ENCODE measurements around the gene OR2T3. TPM values are rescaled to one million over a fixed set of nuclear protein-coding genes. Genes with fewer than 3 reads are reported as not detected.
"Not testable (repeated sequence)": the region's sequence is repeated elsewhere in the genome, so short reads cannot be mapped to it uniquely, and the experiment has no call there.

OR2T3 gene
- polyA plus RNA-seq, 1 of the 3 experiments (the other 2 are of a cell fraction): not detected

- WGBS (ENCODE audit: low lambda C conversion rate): no CpG with 5 or more reads among the region's 2 CpGs
- H3F3A ChIP-seq (replicated peaks; ENCODE audit: insufficient read depth); H3K4me1 ChIP-seq (ENCODE audit: control insufficient read depth in 1 of 2, insufficient read depth in 2 of 2, low read depth in 1 of 2, low read length in 1 of 2): not testable (repeated sequence)
Measured at GRCh38 chr1:248456635-248457034, 16.5 kb upstream of the OR2T3 start.

GRCh38 chr1:248459117-248459516, 14.0 kb upstream of the OR2T3 start:
- H3K79me2 ChIP-seq (ENCODE audit: insufficient read depth); H3K9me2 ChIP-seq; H4K20me1 ChIP-seq (ENCODE audit: insufficient read depth); H3K27me3 ChIP-seq (ENCODE audit: insufficient read depth); CTCF ChIA-PET; H3K4me3 ChIP-seq (ENCODE audit: low read depth in 2 of 2, low read length in 1 of 2); POLR2A ChIA-PET; H3K9ac ChIP-seq; H3K36me3 ChIP-seq (replicated peaks in 1 of 2; ENCODE audit: control insufficient read depth in 1 of 2, insufficient read depth in 2 of 2, low read length in 1 of 2); H2AFZ ChIP-seq (ENCODE audit: low read depth); DNase-seq; H3K9me3 ChIP-seq; H3K27ac ChIP-seq (ENCODE audit: low read depth in 2 of 2, low read length in 1 of 2); H3K4me1 ChIP-seq (ENCODE audit: control insufficient read depth in 1 of 2, insufficient read depth in 2 of 2, low read depth in 1 of 2, low read length in 1 of 2); H3F3A ChIP-seq (replicated peaks; ENCODE audit: insufficient read depth); H3K4me2 ChIP-seq: not testable (repeated sequence)
- WGBS (ENCODE audit: low lambda C conversion rate): 0% methylated on average over 7 of the region's 7 CpGs

More at GRCh38 chr1:248456635-248457034, 16.5 kb upstream of the OR2T3 start:
- H3K27me3 ChIP-seq (ENCODE audit: insufficient read depth); DNase-seq; CTCF ChIA-PET; H3K36me3 ChIP-seq (replicated peaks in 1 of 2; ENCODE audit: control insufficient read depth in 1 of 2, insufficient read depth in 2 of 2, low read length in 1 of 2); H3K27ac ChIP-seq (ENCODE audit: low read depth in 2 of 2, low read length in 1 of 2); H3K9me3 ChIP-seq; H3K9ac ChIP-seq; H3K79me2 ChIP-seq (ENCODE audit: insufficient read depth); H2AFZ ChIP-seq (ENCODE audit: low read depth); H3K9me2 ChIP-seq; H3K4me2 ChIP-seq; H3K4me3 ChIP-seq (ENCODE audit: low read depth in 2 of 2, low read length in 1 of 2); H4K20me1 ChIP-seq (ENCODE audit: insufficient read depth); POLR2A ChIA-PET: not testable (repeated sequence)

GRCh38 chr1:248471154-248471553, 2.0 kb upstream of the OR2T3 start:
- H3K4me2 ChIP-seq: no peak overlapping the region
- WGBS (ENCODE audit: low lambda C conversion rate): 16% methylated on average over 4 of the region's 4 CpGs
- no peaks in the 10 kb centered on the region for H3K79me2 ChIP-seq (ENCODE audit: insufficient read depth)
- no peaks in the 10 kb centered on the region for H3K4me1 ChIP-seq (ENCODE audit: control insufficient read depth in 1 of 2, insufficient read depth in 2 of 2, low read depth in 1 of 2, low read length in 1 of 2)
- H3K4me3 ChIP-seq (ENCODE audit: low read depth in 2 of 2, low read length in 1 of 2): no peak overlapping the region
- no peaks in the 10 kb centered on the region for H3F3A ChIP-seq (replicated peaks; ENCODE audit: insufficient read depth)
- TF ChIP-seq MXI1 (IDR thresholded peaks at IDR 0.05; ENCODE audit: low read depth, low read length): no peak
- TF ChIP-seq MEF2A (IDR thresholded peaks at IDR 0.05; ENCODE audit: borderline replicate concordance, low read depth): no peak
- no peak for TF ChIP-seq ELF1 (IDR thresholded peaks at IDR 0.05)
- no peak for TF ChIP-seq GABPA (IDR thresholded peaks at IDR 0.05; ENCODE audit: low read depth)
- no peak for TF ChIP-seq SIN3A (IDR thresholded peaks at IDR 0.05; ENCODE audit: borderline replicate concordance, low read depth, low read length)
- TF ChIP-seq TEAD4 (IDR thresholded peaks at IDR 0.05; ENCODE audit: borderline replicate concordance, insufficient read depth): no peak
- TF ChIP-seq CHD2 (IDR thresholded peaks at IDR 0.05; ENCODE audit: low read length, partially characterized antibody): no peak
- no peak for TF ChIP-seq GATA2 (CRISPR knock-in tag; IDR thresholded peaks at IDR 0.05)
- no peak for TF ChIP-seq RFX5 (IDR thresholded peaks at IDR 0.05; ENCODE audit: low read length)
- no peak for TF ChIP-seq SMC3 (IDR thresholded peaks at IDR 0.05; ENCODE audit: low read depth, low read length)
- no peak for TF ChIP-seq EP300 (IDR thresholded peaks at IDR 0.05; ENCODE audit: borderline replicate concordance in 1 of 2, low read depth in 1 of 2, low read length in 1 of 2)
- TF ChIP-seq TAF1 (IDR thresholded peaks at IDR 0.05; ENCODE audit: borderline replicate concordance, low read depth, low read length): no peak
- TF ChIP-seq FOXJ3 (CRISPR knock-in tag; IDR thresholded peaks at IDR 0.05): no peak
- TF ChIP-seq POLR2AphosphoS5 (IDR thresholded peaks at IDR 0.05; ENCODE audit: low read depth, low read length): no peak
- TF ChIP-seq NFIC (IDR thresholded peaks at IDR 0.05; ENCODE audit: borderline replicate concordance): no peak
- no peak for TF ChIP-seq REST (IDR thresholded peaks at IDR 0.05; ENCODE audit: low read depth, low read length)
- H3K27me3 ChIP-seq (ENCODE audit: insufficient read depth): no peaks in the 10 kb centered on the region
- CTCF ChIA-PET: no interaction called here
- H4K20me1 ChIP-seq (ENCODE audit: insufficient read depth): no peaks in the 10 kb centered on the region
- POLR2A ChIA-PET: no interaction called here
- no peak overlapping the region for H2AFZ ChIP-seq (ENCODE audit: low read depth)
- H3K9ac ChIP-seq: no peak overlapping the region
- no peaks in the 10 kb centered on the region for H3K36me3 ChIP-seq (replicated peaks in 1 of 2; ENCODE audit: control insufficient read depth in 1 of 2, insufficient read depth in 2 of 2, low read length in 1 of 2)
- H3K9me3 ChIP-seq: no peaks in the 10 kb centered on the region
- H3K9me2 ChIP-seq: no peaks in the 10 kb centered on the region
- no peak for DNase-seq
- H3K27ac ChIP-seq (ENCODE audit: low read depth in 2 of 2, low read length in 1 of 2): no peak overlapping the region

GRCh38 chr1:248472111-248472510, 1.0 kb upstream of the OR2T3 start:
- H3K27ac ChIP-seq (ENCODE audit: low read depth in 2 of 2, low read length in 1 of 2); H3K79me2 ChIP-seq (ENCODE audit: insufficient read depth); H3K4me2 ChIP-seq; H3K9ac ChIP-seq; CTCF ChIA-PET; H3K27me3 ChIP-seq (ENCODE audit: insufficient read depth); H2AFZ ChIP-seq (ENCODE audit: low read depth); POLR2A ChIA-PET; H3K4me1 ChIP-seq (ENCODE audit: control insufficient read depth in 1 of 2, insufficient read depth in 2 of 2, low read depth in 1 of 2, low read length in 1 of 2); H4K20me1 ChIP-seq (ENCODE audit: insufficient read depth); H3K9me2 ChIP-seq; H3K9me3 ChIP-seq; H3K36me3 ChIP-seq (replicated peaks in 1 of 2; ENCODE audit: control insufficient read depth in 1 of 2, insufficient read depth in 2 of 2, low read length in 1 of 2); DNase-seq; H3K4me3 ChIP-seq (ENCODE audit: low read depth in 2 of 2, low read length in 1 of 2); H3F3A ChIP-seq (replicated peaks; ENCODE audit: insufficient read depth): not testable (repeated sequence)
- 2% methylated on average over 2 of the region's 2 CpGs for WGBS (ENCODE audit: low lambda C conversion rate)
